HG03039 (cell line): ENCODE measurements around the gene ABHD12.
"Not testable (repeated sequence)": the region's sequence is repeated elsewhere in the genome, so short reads cannot be mapped to it uniquely, and the experiment has no call there.

Experiments used
- ATAC-seq: cut with Tn5 transposase; IDR thresholded peaks from one replicate; pipeline ENCODE4 v1.9.1; 2021; ENCODE audit warnings: mild to moderate bottlenecking, moderate library complexity; ENCODE audit not compliant: unreplicated experiment

ABHD12 gene

DNA sequence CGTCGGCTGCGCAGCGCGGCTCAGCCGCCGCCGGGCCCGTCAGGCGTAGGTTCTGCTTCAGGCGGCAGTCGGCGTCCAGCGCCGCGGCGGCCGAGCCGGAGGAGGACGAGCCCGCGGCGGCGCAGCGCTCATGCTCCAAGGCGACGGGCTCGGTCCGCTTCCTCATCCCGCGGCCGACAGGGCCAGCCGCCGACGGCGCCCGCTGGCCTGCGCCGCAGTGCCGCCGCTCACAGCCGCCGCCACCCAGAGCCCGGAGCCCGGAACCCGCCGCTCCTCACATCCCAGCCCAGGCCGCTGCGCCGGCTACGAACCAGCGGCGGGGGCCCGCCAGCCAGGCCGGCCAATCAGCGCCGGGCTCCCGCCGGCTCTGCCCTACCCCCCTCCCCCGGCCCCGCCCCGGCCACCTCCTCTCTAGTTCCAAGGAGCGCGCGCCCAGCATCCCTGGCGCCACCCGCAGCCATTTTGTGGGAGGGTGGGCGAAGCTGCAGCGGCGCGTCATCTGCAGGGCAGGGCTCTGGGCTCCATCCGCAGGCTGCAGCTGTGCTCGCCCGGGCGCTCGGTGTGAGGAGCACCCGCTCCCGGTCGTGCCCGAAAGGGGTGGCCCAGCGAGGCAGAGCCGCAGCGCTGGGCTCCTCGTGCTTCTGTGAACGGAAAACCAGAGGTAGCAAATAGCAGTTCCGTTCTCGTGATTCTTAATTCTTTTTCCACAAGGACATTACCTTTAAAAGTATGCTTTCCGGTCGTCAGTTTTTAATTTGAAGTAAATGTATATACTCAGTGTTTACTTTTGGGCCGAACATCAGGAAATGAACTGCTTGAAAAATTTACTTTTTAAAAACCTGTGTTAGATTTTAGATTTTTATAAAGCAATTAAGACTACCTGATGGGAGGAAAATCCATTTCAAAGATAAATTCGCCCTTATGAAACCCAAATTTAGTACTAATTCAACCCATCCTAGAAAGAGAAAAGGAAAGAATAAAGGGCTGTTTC lies at the start of gene ABHD12:
TSS of gene ABHD12 (minus strand) at position 298 of the 991 bp plus-strand sequence. CDS start at position 166, 132 bp downstream.
- peak; percentile 87 for ATAC-seq

GRCh38 chr20:25439328-25439727 lies 48.7 kb upstream of the ABHD12 start:
- no peak for ATAC-seq

- no peak for ATAC-seq
Observed at GRCh38 chr20:25437153-25437581, 46.5 kb upstream of the ABHD12 start.

DNA sequence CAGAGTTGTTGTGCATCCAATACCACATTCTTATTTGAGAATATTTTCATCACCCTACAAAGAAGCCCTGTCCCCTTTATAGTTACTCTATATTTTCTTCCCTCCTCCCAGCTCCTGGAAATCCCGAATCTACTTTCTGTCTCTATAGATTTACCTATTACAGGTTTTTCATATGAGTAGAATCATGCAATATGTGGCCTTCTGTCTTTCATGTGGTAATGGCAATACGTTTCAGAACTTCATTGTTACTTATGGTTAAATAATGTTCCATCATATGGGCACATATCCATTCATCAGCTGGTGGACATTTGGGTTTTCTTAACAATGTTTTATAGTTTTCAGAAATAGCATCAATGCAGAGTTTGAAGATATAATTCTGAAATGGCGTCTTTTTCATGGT lies 33.9 kb upstream of the ABHD12 start:
- ATAC-seq = no peak

DNA sequence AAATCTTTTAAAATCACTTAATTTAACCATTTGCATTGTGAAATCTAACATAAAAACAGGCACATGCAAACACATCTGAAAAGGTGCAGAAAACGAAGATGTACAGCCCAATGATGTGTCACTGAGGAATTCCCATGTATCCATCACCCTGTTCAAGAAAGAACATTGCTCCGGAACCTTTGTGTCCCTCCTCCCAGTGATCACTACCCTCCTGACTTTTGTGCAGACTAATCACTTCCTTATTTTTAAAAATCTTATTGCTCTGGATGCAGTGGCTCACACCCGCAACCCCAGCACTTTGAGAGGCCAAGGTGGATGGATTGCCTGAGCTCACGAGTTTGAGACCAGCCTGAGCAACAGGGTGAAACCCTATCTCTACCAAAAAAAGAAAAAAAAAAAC lies 31.4 kb upstream of the ABHD12 start:
- ATAC-seq = no peak

GRCh38 chr20:25421102-25421501 lies 30.5 kb upstream of the ABHD12 start:
- ATAC-seq = no peak

DNA sequence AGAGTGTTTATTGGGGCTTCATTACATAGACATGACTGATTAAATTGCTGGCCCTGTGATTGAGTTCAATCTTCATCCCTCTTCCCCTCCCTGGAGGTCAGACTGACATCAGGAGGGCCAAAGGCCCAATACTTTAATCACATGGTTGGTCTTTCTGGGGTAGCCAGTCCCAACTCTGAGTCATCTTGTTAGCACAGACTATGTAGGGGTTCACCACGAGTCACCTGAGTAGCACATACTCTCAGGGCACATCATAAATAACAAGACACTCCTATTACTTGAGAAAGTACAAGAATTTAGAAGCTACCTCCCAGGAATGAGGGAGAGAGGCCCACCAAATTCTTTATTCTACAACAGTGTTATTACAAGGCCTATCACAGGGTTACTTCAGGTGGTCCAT lies 28.1 kb upstream of the ABHD12 start:
- no peak for ATAC-seq

DNA sequence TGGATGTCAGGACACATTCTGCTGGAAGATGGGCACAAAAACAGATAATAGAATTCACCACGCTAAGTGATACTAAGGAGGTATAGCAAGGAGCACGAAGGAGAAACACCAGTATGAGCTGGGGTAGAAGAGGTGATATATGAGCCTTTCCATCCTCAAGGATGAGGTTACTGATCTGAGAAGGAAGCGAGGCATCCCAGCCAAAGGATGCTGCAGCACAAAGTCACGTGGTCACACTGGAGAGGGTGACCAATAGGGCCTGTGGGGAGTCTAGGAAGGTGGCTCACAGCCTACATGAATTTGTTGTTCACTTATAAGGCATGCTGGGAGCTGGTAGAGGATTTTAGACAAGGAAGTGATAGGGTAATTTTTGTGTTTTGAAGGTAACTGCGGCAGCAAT lies 18.3 kb upstream of the ABHD12 start:
- no peak for ATAC-seq

DNA sequence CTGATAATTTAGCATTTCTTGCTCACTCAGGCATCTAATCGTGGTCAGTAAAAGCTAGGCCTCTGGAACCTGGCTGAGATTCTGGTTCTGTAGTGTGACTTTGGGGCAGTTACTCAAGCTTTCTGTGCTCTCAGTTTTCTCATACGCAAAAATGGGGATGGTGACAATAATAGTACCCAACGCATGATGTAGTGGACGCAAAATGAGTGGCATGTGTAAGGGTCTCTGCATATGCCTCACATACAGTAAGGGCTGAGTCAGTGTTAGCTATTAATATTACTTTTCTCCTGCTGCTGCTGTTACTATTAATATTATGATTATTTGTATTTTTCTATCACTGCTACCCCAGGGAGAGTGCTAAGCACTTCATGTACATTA lies 17.5 kb upstream of the ABHD12 start:
- no peak for ATAC-seq

DNA sequence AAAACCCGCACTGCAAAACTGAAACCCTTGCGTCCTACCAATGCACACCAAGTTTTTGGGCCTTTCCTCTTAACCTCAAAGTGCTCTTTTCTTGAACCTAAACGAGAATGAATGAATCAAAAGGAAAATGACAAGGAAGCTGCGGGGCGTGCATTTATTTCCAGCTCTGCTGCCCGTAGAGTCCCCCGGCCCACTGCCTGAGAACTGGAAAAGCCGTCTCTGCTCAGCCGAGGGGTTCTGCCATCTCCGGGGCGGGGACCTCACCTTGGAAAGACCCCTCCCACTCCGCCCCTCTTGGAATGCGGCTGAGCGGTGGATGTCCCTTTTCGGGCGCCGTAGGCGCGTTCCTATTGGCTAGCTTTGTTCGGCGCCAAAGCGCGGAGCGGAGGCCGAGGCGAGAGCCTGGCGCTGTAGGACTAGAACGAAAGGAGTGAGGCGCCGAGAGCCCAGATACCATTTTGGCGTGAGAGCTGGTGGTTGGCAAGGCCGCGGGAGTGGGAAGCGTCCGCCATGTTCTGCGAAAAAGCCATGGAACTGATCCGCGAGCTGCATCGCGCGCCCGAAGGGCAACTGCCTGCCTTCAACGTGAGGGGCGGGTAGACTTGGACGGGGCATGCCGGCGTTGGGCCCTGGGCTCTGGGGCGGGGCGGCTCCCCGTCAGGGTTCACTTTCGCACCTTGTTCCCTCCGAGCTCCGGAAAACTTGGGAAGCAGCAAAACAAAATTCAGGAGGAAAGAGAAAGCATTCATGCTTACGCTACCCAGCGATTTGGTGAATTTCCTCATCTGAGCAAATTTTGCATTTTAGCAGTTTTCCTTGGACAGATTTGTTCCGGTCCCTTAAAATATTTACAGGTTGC lies 16.9 kb upstream of the ABHD12 start, which contains the start of gene GINS1:
TSS of gene GINS1 (plus strand) at position 363 of the 859 bp plus-strand sequence. CDS start at position 511, 148 bp downstream.
- ATAC-seq = peak; percentile 89

DNA sequence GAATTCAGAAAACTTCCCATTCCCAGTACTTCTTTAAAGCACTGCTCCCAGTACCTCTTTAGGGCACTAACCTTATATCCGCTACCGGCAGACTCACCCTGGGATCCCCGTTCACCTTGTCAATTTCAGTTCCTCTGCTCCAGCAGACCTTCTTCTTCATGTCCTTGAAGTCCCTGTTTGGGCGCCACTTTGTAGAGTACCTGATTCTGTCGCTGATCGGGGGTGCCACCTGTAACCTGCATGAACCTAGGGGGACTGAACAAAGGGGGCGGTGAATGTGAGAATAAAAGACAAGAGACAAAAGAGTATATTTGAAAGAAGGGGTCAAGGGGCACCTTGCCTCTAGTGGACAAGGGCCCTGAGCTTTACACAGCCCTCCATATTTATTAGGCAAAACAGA lies 11.9 kb upstream of the ABHD12 start:
- no peak for ATAC-seq

DNA sequence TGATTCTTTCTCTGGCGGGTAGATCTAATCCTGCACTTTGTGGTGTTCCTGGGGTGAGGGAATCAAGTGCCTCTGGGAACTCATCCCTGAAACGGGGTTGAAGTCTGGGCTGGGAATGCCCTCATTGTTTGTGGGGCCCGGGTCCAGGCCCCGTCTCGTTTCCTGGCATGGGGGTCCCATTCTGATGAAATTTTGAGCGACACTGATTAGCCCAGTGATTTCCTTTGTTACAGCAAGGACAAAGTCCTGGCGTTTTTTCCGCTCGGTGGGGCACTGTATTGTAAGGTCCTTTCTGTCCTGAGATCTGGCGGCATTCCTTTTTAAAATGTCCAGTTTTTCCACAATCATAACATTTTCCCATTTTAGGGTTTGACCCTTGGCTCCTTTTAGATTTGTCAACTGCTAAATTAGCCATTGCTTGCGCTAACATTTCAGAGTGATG lies 9.7 kb upstream of the ABHD12 start:
- ATAC-seq = not testable (repeated sequence)

GRCh38 chr20:25399037-25399430 lies 8.4 kb upstream of the ABHD12 start:
- no peak for ATAC-seq

- no peak for ATAC-seq
Observed at GRCh38 chr20:25398376-25399036, 7.9 kb upstream of the ABHD12 start.

DNA sequence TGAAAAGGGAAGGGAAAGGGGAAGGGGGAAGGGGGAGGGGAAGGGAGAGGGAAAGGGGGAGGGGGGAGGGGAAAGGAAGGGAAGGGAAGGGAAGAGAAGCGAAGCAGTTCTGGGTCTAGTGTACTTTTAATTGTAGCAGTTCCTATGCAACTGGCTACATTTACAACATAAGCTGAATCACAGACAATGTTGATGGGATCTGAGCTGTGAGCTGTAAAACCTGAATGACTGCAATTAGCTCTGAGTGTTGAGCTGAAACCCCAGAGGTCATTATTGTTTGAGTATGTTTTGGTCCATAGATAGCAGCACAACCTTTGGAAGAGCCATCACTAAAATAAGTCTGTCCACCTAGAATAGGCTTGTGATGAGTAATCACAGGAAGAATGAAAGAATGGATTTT lies 7.2 kb upstream of the ABHD12 start:
- no peak for ATAC-seq

GRCh38 chr20:25397096-25397495 lies 6.5 kb upstream of the ABHD12 start:
- ATAC-seq = no peak

DNA sequence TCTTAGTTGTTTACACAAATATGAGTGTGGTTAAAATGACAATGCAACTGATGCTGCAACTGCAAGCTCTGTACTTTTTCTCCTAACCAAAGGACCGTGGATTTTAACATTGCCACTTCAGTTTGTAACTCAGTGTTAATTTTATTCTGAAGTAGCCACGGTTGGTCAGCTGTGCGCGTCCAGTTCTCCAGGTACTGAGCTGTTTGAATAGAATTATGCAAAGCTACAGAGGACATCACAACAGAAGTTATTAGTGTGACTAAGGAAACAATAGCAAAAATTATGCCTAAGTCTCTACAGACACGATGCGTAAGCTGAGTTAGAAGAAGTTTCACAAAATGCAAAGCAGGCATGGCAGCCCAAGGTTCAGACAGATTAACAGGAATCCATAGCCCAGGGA lies 4.4 kb upstream of the ABHD12 start:
- ATAC-seq = no peak

DNA sequence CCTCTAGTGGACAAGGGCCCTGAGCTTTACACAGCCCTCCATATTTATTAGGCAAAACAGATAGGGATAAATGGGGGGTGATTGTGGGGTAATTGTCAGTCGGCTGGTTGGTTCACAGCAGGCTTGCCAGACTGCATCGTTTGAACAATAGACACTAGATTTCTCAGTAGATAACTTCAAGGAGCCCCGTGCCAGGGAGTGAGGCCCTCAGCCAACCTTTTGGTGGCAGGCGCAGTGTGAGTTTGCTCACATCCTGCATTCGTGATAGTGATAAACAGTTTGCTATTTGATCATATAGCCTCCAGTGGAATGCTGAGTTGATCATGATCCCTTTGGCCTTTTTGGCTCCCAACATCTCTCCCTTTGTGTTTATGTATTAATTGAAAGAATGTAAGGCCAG lies 3.6 kb upstream of the ABHD12 start:
- no peak for ATAC-seq

DNA sequence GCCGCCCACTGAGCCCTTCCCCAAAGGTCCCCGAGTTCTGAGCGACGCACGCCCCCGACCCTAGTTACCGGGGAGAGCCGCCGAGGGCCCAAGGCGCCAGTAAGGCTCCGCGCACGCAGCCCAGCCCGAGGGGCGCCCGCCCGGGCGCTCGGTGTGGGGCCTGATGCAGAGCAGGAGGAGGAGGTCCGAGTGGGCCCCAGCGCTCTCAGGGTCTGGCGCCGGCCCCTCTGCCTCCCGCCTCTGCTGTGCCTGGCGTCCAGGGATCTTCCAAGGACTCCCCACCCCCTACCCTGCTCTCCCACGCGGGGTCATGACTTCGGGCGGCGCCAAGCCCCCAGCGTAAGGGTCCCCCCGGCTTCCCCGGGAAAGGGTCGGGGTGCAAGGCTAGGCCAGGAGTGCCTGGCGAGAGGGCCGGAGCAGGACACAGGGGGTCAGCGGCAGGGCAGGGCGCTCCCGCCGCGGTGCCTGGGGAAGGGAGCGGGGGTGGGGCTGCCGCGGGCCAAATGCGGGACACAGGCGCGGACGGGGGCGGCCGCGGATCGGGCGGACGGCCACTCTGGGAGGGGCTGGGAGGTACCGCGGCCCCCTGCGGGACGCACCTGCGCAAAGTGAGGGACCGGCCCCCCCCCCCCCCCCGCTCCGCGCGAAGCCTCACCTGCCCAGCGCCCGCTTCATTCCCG lies 637 bp downstream of the ABHD12 start:
- peak; percentile 24 for ATAC-seq

DNA sequence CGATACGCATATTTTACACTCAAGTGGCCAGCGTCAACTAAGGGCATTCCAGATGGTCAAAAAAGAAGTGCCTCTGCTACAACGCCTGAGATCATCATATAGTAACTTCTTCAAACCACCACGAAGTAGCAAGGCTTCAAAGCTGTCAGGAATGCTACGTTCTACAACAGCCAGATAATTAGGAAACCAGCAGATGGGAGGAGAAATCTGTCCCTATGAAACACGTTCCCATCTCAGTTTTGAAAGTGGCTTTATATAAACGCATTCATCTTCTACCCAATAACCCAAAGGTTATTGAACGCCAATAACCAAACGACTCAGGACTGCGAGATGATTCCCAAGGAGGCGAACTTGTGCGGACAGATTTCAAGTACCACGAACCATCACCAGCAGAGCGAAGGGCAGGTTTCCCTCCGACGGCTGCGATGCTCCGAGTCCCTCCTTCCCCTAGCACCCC lies 1.2 kb downstream of the ABHD12 start:
- no peak for ATAC-seq
